ENCODE measurements around the gene TAS1R2.

- TF ChIP-seq CTCF (conservative IDR thresholded peaks at IDR 0.05) (no peak), ZFX (IDR thresholded peaks at IDR 0.05) (no peak)
Measured at GRCh38 chr1:18852501-18852900, 7.0 kb downstream of the TAS1R2 start.

Data from C4-2B (cell line).